Tibial nerve (tissue), 4 donors: ENCODE results near the gene CTBP1.

Source experiments
- EP300 ChIP-seq, 2 donors: sonication (generic); formaldehyde crosslinking; IDR thresholded peaks; one replicate each; pipeline ENCODE4 v1.6.1; 2017; ENCODE audit warnings: antibody characterized with exemption in 2 of 2, mild to moderate bottlenecking in 1 of 2
- POLR2A ChIP-seq, 2 donors: fragments of 450-650 bp; IDR thresholded peaks; one replicate each; pipeline ENCODE4 v1.6.1; 2017; ENCODE audit warnings: antibody characterized with exemption in 2 of 2, mild to moderate bottlenecking in 2 of 2, moderate library complexity in 2 of 2
- TF ChIP-seq, protein P1 (sequence below), 5 experiments: fragments of 200-600 bp in 3 of 5; fragments of 450-650 bp in 2 of 5; sonication (generic) in 3 of 5; IDR thresholded peaks; one replicate each; pipeline ENCODE4 v1.5.1; 2016 to 2019; ENCODE audit warnings: antibody characterized with exemption in 5 of 5, mild to moderate bottlenecking in 3 of 5, moderate library complexity in 2 of 5

DNA sequence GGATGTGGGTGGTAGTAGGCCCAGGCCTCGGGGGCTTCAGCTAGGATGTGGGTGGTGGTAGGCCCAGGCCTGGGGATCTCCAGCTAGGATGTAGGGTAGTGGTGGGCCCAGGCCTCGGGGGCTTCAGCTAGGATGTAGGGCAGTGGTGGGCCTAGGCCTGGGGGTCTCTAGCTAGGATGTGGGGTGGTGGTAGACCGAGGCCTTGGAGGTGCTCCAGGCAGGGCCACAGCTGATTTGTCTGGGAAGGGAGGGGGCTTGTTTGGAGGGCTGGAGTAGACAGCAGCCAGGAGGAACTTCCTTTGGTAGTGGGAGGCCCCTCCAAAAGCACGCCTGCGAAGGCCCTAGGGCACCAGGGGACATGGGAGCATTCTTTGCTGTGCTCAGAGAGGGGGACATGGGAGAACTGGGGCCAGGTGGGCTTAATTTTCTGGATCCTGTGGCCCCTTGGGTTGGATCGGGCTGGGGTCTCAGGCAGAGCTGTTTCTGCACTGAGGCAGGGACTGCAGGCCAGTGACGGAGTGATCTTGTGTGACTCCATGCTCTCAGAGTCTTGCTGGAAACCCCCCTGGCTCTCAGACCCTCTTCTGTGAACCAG, 73.2 kb downstream of the CTBP1 start:
- TF ChIP-seq, protein P1, sequence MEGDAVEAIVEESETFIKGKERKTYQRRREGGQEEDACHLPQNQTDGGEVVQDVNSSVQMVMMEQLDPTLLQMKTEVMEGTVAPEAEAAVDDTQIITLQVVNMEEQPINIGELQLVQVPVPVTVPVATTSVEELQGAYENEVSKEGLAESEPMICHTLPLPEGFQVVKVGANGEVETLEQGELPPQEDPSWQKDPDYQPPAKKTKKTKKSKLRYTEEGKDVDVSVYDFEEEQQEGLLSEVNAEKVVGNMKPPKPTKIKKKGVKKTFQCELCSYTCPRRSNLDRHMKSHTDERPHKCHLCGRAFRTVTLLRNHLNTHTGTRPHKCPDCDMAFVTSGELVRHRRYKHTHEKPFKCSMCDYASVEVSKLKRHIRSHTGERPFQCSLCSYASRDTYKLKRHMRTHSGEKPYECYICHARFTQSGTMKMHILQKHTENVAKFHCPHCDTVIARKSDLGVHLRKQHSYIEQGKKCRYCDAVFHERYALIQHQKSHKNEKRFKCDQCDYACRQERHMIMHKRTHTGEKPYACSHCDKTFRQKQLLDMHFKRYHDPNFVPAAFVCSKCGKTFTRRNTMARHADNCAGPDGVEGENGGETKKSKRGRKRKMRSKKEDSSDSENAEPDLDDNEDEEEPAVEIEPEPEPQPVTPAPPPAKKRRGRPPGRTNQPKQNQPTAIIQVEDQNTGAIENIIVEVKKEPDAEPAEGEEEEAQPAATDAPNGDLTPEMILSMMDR (IDR thresholded peaks at IDR 0.05), result no peak
- no peak for TF ChIP-seq POLR2A (IDR thresholded peaks at IDR 0.05)
- no peak for TF ChIP-seq EP300 (IDR thresholded peaks at IDR 0.05)
